Glomerular endothelial cell (primary cell): ENCODE measurements around the gene KRTAP4-1. TPM values are rescaled to one million over a fixed set of nuclear protein-coding genes. Genes with fewer than 3 reads are reported as not detected.
"Not testable (repeated sequence)": the region's sequence is repeated elsewhere in the genome, so short reads cannot be mapped to it uniquely, and the experiment has no call there.

Experiments used
- DNase-seq: peaks from one replicate; pipeline ENCODE4 v3.0.0-alpha.2; 2011; ENCODE audit warnings: low read depth, low spot score; ENCODE audit errors: extremely low read depth
- total RNA-seq: library from RNA; depleted of rRNA; stranded (reverse); fragments of >200 nt; gene quantifications from 2 replicates; pipeline ENCODE4 v1.2.3, GENCODE V29; 2015

KRTAP4-1 gene
- not detected in 2 replicates for total RNA-seq

DNA sequence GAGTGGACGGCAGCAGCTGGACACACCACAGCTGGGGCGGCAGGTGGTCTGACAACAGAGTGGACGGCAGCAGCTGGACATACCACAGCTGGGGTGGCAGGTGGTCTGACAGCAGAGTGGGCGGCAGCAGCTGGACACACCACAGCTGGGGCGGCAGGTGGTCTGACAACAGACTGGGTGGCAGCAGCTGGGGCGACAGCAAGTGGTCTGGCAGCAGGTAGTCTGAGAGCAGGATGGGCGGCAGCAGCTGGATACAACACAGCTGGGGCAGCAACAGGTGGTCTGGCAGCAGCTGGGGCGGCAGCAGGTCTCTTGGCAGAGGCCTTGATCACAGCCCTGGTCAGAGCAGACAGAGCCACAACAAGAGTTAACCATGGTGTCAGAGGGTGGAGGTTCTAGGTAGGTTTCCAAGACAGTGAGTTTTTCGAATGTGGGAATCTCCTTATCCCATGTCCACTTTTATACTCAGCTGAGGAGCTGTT is at the start of gene KRTAP4-1:
Gene KRTAP4-1 (minus strand): TSS at position 432 of the 482 bp plus-strand sequence. CDS start 57 bp downstream, at position 375.
- no peak for DNase-seq

DNA sequence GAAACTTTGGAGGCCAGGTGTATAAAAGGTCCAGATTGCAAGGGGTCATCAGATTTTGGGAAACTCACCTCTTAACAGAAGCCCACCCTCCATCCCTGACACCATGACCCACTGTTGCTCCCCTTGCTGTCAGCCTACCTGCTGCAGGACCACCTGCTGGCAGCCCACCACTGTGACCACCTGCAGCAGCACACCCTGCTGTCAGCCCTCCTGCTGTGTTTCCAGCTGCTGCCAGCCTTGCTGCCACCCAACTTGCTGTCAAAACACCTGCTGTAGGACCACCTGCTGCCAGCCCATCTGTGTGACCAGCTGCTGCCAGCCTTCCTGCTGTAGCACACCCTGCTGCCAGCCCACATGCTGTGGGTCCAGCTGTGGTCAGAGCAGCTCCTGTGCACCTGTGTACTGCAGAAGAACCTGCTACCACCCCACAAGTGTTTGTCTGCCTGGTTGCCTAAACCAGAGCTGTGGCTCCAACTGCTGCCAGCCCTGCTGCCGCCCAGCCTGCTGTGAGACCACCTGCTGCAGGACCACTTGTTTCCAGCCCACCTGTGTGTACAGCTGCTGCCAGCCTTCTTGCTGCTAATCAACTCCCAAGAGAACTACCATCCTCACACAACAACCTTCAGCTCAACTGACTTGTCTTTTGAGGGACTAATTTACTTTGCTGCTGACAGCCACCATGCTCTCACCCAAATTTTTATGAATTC is 47.8 kb upstream of the KRTAP4-1 start, which contains the start of gene KRTAP9-3:
Gene KRTAP9-3 (plus strand): TSS at position 51 of the 707 bp plus-strand sequence. CDS start 53 bp downstream, at position 104.
- DNase-seq: not testable (repeated sequence)

DNA sequence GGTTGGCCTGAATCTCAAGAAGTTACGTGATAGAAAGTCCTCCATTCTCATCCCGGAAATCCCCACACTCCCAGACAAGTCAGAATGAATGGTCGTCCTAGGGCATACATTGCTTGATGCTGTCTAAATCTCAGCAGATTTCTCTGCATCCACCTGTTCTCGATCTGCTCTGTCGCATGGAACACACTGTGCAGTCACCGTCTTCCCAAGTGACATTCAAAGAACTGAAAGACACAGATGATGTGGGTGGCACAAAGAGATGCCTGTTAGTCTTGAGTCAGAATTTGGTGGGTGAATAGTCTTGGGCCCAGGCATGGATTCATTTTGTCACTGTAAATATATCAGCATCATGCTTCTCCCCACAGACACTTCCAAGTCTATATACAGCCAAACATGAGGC is 47.0 kb upstream of the KRTAP4-1 start:
- no peak for DNase-seq

DNA sequence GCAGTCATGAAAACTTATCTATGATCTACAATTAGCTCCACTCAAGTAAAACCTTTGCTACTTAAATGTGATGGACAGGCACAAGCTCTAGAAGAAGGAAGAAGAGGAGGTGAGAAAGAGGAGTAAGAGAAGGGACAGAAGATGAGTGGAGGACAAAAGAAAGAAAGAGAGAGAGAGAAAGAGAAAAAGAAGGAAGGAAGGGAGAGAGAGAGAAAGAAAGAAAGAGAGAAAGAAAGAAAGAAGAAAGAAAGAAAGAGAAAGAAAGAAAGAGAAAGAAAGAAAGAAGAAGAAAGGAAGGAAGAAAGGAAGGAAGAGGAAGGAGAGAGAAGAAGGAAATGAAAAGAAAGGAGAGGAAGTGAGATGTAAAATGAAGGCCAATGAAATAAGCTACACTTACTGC is 45.4 kb upstream of the KRTAP4-1 start:
- no peak for DNase-seq

DNA sequence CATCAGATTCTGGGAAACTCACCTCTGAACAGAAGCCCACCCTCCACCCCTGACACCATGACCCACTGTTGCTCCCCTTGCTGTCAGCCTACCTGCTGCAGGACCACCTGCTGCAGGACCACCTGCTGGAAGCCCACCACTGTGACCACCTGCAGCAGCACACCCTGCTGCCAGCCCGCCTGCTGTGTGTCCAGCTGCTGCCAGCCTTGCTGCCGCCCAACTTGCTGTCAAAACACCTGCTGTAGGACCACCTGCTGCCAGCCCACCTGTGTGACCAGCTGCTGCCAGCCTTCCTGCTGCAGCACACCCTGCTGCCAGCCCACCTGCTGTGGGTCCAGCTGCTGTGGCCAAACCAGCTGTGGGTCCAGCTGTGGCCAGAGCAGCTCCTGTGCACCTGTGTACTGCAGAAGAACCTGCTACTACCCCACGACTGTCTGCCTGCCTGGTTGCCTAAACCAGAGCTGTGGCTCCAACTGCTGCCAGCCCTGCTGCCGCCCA is 41.9 kb upstream of the KRTAP4-1 start, which contains the start of gene KRTAP9-2:
Gene KRTAP9-2 (plus strand): TSS at position 51 of the 498 bp plus-strand sequence. CDS start 7 bp downstream, at position 58.
- not testable (repeated sequence) for DNase-seq

DNA sequence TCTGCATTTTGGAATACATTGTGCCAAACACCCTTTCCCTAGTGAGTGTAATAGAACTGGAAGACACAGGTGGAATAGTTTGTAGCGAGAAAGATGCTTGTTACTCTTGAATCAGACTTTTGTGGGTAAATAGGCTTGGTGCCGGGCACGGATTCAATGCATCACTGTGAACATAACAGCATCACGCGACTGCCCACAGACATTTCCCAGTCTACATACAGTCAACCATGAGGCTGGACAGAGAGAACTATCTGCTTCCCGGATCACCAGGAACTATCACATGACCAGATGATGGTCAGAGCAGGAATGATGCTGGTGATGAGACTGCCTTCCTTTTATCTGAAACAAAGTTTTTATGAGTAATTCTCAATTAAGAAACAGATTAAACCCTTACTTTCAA is 41.3 kb upstream of the KRTAP4-1 start:
- no peak for DNase-seq

DNA sequence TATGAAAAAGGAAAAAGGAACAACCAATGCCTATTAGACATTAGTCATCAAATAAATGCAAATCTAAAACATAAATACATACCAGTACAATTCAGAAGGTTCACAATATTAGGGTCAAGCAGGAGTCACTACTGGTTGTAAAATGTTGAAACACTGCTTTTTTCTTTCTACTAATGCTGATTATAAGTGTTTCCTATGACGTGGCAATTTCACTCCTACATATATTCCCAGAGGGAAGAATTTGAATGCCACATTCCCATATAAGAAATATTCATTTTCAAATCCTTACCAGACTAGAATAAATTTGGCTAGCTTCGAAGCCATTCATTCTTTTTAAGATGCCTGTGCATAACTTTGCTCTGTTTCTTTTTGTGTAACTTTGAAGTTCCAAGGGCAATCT is 39.1 kb upstream of the KRTAP4-1 start:
- DNase-seq: no peak

DNA sequence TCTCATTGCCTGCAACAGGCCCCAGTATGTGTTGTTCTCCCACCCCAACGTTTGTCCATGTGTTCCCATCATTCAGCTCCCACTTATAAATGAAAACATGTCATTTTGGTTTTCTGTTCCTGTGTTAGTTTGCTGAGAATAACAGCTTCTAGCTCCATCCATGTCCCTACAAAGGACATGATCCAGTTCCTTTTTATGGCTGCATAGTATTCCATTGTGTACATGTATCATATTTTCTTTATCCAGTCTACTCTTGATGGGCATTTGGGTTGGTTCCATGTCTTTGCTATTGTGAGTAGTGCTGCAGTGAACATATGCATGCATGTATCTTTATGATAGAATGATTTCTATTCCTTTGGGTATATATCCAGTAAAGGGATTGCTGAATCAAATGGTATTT is 31.0 kb upstream of the KRTAP4-1 start:
- no peak for DNase-seq

DNA sequence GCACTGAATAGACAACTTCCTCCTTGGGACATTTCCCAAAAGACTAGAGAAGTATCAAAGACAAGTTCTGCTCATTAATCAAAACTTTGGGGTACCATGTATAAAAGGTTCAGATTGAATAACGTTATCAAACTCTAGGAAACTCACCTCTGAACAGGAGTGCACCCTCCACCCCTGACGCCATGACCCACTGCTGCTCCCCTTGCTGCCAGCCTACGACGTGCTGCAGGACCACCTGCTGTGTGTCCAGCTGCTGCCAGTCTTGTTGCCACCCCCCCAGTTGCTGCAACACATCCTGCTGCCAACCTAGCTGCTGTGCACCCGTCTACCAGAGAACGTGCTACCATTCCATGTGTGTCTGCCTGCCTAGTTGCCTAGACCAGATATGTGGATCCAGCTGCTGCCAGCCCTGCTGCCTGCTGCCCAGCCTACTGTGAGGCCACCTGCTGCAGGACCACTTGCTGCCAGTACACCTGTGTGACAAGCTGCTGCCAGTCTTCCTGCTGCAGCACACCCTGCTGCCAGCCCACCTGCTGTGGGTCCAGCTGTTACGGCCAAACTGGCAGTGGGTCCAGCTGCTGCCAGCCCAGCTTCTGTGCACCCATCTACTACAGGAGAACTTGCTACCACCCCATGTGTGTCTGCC is 27.9 kb upstream of the KRTAP4-1 start:
- no peak for DNase-seq

DNA sequence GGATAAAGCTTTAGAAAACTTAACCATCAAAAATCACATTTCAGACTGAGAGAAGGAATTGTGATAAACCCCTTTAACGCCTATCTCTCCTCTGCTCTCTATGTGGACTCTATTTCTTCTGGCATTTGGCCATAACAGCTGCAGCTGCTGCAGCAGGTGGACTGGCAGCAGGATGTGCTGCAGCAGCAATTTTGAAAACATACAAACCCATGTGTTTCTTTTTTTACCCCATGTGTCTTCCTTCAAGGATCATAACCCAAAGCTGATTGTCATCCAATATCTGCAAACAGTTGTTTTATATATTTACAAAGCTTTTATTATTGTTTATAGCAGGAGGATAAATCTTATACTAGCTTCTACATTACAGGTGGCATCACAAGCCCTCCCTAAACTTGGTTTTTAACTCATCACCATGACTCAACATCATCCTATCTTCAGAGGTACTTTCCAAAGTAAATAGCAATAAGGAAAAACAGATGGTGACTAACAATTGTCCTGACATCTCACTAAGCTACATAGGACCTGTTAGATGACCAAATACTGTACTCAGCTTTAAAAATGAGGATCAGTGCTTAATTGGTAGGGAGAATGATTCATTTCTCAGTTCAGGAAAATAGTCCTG is 27.2 kb upstream of the KRTAP4-1 start:
- DNase-seq: no peak

DNA sequence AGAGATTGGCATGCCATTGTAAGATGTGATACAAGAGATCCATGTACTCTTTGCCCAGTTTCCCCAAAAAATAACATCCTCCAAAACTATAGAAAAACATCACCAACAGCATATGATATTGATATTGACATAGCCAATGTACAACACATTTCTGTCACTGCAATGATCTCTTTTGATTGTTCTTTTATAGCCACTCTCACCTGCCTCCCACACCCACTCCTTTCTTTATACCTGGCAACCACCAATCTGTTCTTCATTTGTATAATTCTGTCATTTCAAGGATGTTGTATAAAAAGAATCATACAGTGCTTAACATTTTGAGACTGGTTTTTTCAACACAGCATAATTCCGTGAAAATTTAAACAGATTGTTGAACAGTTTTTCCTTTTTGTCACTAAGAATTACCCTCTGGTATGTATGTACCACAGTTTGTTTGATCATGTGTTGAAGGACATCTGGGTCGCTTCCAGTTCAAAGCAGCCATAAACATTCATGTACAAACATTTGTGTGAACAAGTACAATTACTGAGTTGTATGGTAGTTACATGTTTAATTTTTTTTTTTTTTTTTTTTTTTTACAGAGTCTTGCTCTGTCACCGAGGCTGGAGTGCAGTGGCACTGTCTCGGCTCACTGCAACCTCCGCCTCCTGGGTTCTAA is 14.8 kb upstream of the KRTAP4-1 start:
- DNase-seq: no peak

DNA sequence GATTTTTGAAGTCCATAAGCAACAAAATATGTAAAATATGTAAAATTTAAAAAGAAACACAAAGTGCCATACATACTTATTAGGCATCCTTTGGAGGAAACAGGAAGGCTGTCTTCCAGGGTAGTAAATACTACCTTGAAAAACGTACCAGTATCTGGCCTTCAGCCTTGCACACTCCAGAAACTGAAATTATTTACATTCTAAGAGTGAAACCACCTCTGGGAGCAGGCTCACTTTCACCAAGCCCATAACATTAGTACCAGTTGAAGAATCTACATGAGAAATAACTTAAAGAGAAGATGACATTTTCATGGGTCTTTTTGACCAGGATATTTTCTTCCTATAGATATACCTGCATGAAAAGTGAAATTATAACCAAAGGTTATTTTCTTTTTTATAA is 11.4 kb upstream of the KRTAP4-1 start:
- no peak for DNase-seq

DNA sequence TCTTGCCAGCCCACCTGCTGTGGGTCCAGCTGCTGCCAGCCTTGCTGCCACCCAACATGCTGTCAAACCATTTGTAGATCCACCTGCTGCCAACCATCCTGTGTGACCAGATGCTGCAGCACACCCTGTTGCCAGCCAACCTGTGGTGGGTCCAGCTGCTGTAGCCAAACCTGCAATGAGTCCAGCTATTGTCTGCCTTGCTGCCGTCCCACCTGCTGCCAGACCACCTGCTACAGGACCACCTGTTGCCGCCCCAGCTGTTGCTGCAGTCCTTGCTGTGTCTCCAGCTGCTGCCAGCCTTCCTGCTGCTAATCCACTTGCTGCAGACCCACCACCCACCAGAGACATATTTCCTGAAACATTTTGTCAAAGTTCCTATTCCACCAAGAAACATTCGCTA is 5.6 kb upstream of the KRTAP4-1 start:
- no peak for DNase-seq

DNA sequence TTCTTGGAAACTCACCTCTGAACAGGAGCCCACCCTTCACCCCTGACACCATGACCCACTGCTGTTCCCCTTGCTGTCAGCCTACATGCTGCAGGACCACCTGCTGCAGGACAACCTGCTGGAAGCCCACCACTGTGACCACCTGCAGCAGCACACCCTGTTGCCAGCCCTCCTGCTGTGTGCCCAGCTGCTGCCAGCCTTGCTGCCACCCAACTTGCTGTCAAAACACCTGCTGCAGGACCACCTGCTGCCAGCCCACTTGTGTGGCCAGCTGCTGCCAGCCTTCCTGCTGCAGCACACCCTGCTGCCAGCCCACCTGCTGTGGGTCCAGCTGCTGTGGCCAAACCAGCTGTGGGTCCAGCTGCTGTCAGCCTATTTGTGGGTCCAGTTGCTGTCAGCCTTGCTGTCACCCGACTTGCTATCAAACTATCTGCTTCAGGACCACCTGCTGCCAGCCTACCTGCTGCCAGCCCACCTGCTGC is 5.2 kb upstream of the KRTAP4-1 start, which contains the start of gene KRTAP9-1:
Gene KRTAP9-1 (plus strand): TSS at position 51 of the 482 bp plus-strand sequence. CDS start 0 bp downstream, at position 51.
- not testable (repeated sequence) for DNase-seq

DNA sequence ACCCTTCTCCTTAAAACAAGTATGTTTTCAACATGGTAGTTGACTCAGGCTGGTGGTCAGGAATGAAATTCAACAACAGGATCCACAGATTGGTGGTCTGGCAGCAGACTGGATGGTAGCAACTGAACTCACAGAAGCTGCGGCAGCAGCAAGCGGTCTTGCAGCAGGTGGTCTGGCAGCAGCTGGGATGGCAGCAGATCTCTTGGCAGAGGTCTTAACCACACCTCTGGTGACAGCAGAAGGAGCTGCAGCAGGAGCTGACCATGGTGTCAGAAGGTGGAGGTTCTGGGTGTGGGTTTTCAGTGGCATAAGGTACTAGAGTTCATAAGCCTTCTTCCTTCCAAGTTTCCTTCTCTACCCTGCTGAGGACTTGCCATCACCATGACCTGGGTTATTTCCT is 2.2 kb upstream of the KRTAP4-1 start:
- no peak for DNase-seq

DNA sequence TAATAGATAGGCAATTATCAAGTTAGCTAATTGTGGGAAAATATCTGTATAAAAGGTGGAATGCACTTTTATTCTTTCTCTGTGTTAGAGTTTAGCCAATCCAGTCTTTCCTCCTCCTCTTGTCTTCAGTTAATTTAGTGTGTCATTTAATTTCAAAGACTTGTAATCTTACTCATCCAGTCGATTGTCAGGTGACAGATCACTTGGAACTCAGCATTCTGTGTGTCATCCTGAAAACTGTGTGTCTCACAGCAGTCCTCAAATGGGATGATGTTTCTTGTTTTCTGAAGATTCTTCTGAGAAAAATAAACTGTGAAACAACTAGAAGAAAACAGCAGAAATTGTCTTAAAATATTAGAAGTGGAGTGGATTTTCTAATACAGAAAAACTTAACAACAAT is 290 bp upstream of the KRTAP4-1 start:
- no peak for DNase-seq

DNA sequence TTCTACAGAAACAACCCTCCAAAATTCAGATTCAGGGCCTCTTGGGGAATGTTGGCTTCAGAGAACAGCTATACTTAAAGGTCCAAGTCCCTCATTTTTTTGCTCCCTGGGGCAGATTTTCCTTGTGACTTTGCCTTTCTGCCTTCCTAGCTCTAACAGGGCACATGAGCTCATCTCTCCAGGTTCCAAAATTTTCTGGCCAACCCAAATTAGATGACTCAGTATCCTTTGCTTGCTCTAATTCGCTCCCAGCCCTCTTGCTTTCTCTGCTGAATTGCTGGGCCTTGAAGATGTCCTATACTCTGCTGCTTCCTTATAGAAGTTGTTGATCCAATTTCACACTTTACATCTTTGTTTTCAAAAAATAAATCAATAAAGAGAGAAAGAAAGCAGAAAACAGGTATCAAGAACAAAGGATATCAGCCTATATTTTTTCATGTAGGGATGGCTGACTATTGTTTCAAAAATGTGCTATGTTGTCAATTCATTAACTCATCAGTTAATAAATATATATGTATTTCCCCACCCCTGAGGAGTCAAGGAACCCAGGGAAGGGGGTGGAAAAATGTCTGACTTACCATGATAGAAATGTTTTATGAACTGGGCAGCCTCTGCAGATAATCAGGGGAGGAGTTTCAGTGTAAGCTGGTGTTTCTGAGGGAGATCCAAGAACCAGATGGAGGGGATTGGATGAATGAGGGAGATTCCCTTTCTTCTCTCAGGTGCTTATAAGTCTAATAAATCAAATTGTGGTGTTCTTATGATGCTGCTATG is 5.7 kb downstream of the KRTAP4-1 start:
- DNase-seq: no peak

DNA sequence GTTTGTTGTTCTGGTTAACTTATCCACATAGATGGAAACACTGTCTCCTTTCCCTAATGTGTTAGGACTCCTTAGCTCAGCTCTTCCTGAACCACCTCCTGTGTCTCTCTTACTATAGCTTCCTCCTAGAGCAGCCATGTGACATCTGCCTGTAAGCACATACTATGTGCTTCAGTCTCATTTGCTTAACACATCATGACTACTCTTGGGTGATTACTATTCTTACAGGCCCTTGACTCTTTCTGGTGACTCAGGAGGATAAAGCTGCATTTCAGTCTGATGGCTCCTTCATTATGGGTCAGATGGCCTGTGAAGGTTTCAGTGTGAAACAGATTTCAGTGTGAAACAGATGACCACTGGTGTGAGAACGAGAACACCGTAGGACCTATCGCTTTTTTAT is 6.4 kb downstream of the KRTAP4-1 start:
- DNase-seq: no peak

DNA sequence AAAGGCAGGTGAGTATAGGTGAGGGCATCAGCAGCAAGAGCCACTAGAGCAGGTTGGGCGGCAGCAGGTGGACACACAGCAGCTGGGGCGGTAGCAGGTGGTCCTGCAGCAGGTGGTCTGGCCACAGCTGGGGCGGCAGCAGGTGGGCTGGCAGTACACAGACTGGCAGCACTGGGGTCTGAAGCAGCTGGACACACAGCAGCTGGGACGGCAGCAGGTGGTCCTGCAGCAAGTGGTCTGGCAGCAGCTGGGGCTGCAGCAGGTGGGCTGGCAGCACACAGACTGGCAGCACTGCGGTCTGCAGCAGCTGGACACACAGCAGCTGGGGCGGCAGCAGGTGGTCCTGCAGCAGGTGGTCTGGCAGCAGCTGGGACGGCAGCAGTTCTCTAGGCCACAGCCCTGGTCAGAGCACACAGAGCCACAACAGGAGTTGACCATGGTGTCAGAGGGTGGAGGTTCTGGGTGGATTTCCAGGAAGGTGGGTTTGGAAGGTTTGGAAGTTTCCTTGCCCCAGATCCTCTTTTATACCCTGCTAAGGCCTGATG is 6.9 kb downstream of the KRTAP4-1 start, which contains the start of gene KRTAP4-2:
Gene KRTAP4-2 (minus strand): TSS at position 495 of the 545 bp plus-strand sequence. CDS start 57 bp downstream, at position 438.
- DNase-seq: no peak
